ENCODE results near the gene HS6ST1.

- TF ChIP-seq, protein P1, sequence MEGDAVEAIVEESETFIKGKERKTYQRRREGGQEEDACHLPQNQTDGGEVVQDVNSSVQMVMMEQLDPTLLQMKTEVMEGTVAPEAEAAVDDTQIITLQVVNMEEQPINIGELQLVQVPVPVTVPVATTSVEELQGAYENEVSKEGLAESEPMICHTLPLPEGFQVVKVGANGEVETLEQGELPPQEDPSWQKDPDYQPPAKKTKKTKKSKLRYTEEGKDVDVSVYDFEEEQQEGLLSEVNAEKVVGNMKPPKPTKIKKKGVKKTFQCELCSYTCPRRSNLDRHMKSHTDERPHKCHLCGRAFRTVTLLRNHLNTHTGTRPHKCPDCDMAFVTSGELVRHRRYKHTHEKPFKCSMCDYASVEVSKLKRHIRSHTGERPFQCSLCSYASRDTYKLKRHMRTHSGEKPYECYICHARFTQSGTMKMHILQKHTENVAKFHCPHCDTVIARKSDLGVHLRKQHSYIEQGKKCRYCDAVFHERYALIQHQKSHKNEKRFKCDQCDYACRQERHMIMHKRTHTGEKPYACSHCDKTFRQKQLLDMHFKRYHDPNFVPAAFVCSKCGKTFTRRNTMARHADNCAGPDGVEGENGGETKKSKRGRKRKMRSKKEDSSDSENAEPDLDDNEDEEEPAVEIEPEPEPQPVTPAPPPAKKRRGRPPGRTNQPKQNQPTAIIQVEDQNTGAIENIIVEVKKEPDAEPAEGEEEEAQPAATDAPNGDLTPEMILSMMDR (conservative IDR thresholded peaks at IDR 0.05; ENCODE audit: low read length), result no peak
- TF ChIP-seq EZH2phosphoT487 (IDR thresholded peaks at IDR 0.05; ENCODE audit: borderline replicate concordance, low read depth, low read length), result no peak
These were observed 37.5 kb upstream of the HS6ST1 start for GRCh38 chr2:128356127-128356526.
